ENCODE measurements around the gene PLEK.
"Not testable (repeated sequence)": the region's sequence is repeated elsewhere in the genome, so short reads cannot be mapped to it uniquely, and the experiment has no call there.

The PLEK gene

GRCh38 chr2:68441179-68441993, 76.3 kb downstream of the PLEK start:
- Mint-ChIP-seq H3K9me3 (no peaks in the 10 kb centered on the region), H3K4me1 (no peaks in the 10 kb centered on the region), H3K36me3 (ENCODE audit: low read depth) (no peaks in the 10 kb centered on the region), H3K27ac (no peak overlapping the region), H3K4me3 (no peak overlapping the region), H3K27me3 (ENCODE audit: low read depth, poor library complexity) (peaks cover 5% of the 10 kb centered on the region)
- peak; percentile 79 for DNase-seq
- TF ChIP-seq, protein P1, sequence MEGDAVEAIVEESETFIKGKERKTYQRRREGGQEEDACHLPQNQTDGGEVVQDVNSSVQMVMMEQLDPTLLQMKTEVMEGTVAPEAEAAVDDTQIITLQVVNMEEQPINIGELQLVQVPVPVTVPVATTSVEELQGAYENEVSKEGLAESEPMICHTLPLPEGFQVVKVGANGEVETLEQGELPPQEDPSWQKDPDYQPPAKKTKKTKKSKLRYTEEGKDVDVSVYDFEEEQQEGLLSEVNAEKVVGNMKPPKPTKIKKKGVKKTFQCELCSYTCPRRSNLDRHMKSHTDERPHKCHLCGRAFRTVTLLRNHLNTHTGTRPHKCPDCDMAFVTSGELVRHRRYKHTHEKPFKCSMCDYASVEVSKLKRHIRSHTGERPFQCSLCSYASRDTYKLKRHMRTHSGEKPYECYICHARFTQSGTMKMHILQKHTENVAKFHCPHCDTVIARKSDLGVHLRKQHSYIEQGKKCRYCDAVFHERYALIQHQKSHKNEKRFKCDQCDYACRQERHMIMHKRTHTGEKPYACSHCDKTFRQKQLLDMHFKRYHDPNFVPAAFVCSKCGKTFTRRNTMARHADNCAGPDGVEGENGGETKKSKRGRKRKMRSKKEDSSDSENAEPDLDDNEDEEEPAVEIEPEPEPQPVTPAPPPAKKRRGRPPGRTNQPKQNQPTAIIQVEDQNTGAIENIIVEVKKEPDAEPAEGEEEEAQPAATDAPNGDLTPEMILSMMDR (IDR thresholded peaks at IDR 0.05) = peak; percentile 90

GRCh38 chr2:68441994-68442322, 76.9 kb downstream of the PLEK start:
- Mint-ChIP-seq H3K4me1 (no peaks in the 10 kb centered on the region), H3K27ac (no peak overlapping the region), H3K4me3 (no peak overlapping the region), H3K27me3 (ENCODE audit: low read depth, poor library complexity) (peaks cover 5% of the 10 kb centered on the region), H3K9me3 (peaks cover 1% of the 10 kb centered on the region), H3K36me3 (ENCODE audit: low read depth) (no peaks in the 10 kb centered on the region)
- TF ChIP-seq, protein P1 (IDR thresholded peaks at IDR 0.05) = no peak
- DNase-seq = no peak

GRCh38 chr2:68446425-68446824, 81.3 kb downstream of the PLEK start:
- DNase-seq; H3K4me1 Mint-ChIP-seq; H3K9me3 Mint-ChIP-seq; H3K36me3 Mint-ChIP-seq (ENCODE audit: low read depth); H3K4me3 Mint-ChIP-seq; H3K27me3 Mint-ChIP-seq (ENCODE audit: low read depth, poor library complexity); H3K27ac Mint-ChIP-seq: not testable (repeated sequence)

Measured in nephron progenitor cell (in vitro differentiated cells).